SIG-M5 (cell line): ENCODE results near the gene TTF2.
"Not testable (repeated sequence)": the region's sequence is repeated elsewhere in the genome, so short reads cannot be mapped to it uniquely, and the experiment has no call there.

Source experiments
- DNase-seq: peaks from one replicate; lab custom pipeline; 2025; lab: John Stamatoyannopoulos, UW

TTF2 gene

GRCh38 chr1:117093870-117094621 is 33.9 kb downstream of the TTF2 start:
- DNase-seq, result no peak

DNA sequence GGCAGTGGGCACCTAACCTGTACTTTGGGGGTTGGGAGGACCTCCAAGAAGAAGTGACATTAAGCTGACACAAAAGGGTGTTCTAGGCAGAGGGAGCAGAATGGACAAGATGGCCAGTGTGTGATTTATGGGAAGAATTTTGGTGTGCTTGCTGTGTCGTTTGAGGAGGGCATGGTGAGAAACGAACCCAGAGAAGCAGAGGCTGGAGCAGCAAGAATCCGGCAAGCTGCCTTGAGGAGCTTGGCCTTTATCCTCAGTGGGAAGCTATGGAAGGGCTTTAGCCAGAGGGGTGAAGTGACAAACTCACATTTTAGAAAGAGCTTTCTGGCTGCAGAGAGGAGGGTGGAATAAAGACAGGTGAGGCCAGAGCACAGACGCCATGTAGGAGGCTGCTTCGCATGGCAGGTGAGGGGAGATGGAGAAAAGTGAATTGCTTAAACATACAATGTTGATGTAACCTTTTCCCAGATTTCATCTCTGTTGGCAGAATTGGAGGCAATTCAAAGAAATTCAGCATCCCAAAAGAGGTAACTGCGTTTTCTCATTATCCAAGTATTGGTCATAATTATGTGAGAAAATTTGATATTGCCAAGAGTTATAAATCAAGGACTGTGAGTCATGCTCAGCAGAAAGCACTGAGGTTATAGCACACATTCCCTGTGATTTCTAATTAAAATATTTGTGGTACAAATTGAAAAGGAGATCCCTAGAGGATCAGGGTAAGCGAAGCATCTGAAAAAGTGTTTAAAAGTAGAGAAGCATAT is 34.9 kb downstream of the TTF2 start:
- no peak for DNase-seq

- no peak for DNase-seq
Measured at GRCh38 chr1:117096951-117097408, 36.9 kb downstream of the TTF2 start.

- DNase-seq, result no peak
Measured at GRCh38 chr1:117097443-117097842, 37.3 kb downstream of the TTF2 start.

DNA sequence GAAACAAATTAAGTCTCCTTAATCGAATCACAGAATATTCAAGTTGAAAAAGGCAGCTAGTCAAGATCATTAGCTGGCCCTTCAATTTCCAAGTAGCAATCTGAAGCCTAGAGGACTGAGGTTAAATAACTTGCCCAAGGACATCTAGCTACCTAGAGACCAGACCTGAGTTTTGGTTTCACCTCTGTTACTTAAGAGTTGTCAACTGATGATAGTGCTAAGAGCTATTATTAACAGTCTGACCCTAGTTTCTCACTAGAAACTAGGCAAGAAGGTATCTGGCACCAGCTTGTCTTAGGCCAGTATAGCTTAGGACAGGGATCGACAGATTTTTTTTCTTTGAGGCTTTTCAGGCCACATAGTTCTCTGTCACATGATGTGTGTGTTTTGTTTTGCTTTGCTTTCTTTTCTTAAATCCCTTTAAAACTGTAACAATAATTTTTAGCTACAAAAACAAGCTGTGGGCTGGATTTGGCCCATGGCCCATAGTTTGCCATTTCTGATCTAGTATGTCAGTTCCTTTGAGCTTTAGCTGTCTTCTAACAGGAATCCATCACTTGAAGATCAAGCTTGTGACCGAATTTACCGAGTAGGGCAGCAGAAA is 38.3 kb downstream of the TTF2 start:
- no peak for DNase-seq

DNA sequence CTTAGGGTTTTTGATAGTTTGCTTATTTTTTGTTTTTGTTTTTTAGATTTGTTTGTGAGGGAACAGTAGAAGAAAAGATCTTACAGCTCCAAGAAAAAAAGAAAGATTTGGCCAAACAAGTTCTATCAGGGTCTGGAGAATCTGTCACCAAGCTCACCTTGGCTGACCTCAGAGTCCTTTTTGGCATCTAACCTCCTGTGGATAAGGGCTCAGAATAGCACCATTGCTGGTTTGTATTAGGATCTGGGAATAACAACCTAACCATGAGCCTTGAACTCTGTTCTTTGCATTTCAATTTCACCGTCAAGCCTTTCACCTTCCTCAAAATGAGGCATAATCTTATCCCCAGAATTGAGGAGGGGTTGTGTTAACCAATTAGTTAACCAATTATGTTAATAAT is 41.2 kb downstream of the TTF2 start:
- no peak for DNase-seq

DNA sequence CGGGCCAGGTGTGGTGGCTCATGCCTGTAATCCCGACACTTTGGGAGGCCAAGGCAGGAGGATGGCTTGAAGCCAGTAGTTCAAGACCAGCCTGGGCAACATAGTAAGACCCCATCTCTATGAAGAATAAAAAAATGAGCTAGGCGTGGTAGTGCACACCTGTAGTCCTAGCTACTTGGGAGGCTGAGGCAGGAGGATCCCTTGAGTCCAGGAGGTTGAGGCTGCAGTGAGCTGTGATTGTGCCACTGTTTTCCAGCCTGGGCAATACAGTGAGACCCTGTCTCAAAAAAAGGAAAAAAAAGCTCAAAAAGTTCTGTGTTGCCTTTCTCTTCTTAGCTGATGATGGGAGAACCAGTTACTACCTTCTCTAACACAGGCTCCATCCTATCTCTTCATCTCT is 41.7 kb downstream of the TTF2 start:
- DNase-seq, result not testable (repeated sequence)

DNA sequence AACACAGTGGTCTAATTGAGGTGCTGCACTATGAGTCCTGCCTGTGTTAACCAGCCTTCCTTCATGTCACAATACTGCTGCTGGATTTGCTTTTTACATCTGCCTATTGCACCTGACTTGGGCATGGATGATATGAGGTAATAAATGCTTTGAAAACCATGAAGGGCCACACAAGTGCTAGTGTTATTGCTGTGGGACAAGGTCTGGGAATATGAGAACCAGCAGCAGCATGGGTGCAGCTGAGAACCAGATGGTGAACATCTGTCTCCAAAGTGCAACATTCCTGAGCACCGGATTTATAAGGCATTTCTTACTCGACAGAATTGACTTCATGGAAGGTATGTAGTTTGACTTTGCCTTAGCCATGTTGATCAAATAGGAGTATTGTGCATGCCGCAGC is 44.9 kb downstream of the TTF2 start:
- no peak for DNase-seq

- no peak for DNase-seq
Measured at GRCh38 chr1:117105722-117106121, 45.6 kb downstream of the TTF2 start.

- no peak for DNase-seq
Measured at GRCh38 chr1:117106478-117106877, 46.4 kb downstream of the TTF2 start.

GRCh38 chr1:117107364-117107763 is 47.2 kb downstream of the TTF2 start:
- DNase-seq, result no peak

GRCh38 chr1:117110774-117111173 is 50.6 kb downstream of the TTF2 start:
- DNase-seq, result no peak

GRCh38 chr1:117112047-117112717 is 52.1 kb downstream of the TTF2 start:
- DNase-seq, result no peak

DNA sequence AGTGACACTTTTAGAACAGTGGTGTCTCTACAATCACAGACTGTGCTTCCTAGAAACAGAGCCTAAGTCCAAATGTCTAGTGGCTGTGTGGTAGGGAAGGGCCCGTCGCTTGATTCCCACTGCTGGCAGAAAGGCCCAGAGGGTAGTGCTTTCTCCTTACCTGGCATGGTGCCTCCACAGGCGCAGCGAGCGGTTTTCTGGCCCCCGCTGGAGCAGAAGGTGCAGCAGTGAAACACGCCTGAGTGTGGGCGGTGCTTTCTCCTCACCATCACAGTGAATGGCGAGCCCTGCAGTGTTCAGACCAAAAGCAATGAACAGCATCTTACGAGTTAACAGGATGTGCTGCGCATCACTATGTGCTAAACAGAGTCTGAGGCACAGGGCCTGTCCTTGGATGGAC is 53.1 kb downstream of the TTF2 start:
- DNase-seq, result no peak

GRCh38 chr1:117114877-117115276 is 54.8 kb downstream of the TTF2 start:
- DNase-seq, result no peak

DNA sequence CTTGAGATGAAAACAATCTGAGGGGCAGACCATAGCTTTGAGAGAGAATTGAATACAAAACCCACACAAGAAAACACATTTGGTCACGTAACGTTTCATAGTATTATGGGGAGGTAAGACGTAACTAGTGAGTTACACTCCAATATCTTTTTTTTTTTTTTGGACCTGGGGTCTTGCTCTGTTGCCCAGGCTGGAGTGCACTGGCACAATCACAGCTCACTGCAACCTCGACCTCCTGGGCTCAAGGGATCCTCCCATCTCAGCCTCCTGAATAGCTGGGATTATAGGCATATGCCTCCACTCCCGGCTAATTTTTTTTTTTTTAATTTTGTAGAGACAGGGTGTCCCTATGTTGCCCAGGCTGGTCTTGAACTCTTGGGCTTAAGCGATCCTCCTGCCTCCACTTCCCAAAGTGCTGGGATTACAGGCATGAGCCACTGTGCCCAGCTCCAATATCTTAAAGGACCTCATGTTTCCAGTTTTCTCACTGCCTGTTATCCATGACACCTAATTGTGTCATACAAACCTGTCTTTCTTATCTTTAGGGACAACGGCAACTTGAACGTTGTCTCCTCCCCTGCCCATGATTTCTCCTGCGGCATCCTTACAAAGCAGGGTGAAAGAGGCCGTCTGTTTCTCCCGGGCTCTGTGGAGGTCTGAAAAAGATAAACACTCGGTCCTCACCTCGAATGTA is 56.1 kb downstream of the TTF2 start:
- no peak for DNase-seq

DNA sequence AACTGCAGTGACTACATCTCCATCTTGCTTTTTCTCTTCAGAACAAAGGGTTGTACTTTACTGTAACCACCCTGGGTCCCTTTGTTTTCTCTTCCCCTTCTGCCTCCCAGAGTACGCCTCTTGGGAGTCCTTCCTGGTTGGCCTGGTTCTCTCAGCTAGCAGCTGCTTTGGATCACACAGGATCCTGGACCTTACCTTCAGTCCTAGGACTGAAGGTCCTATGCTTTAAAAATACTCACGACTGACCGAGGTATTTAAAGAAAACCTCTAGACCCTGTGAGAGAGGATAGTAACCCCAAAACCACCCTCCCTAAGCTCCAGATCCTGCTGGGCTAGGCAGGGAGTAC is 56.6 kb downstream of the TTF2 start:
- DNase-seq, result no peak

GRCh38 chr1:117117697-117118096 is 57.6 kb downstream of the TTF2 start:
- no peak for DNase-seq

DNA sequence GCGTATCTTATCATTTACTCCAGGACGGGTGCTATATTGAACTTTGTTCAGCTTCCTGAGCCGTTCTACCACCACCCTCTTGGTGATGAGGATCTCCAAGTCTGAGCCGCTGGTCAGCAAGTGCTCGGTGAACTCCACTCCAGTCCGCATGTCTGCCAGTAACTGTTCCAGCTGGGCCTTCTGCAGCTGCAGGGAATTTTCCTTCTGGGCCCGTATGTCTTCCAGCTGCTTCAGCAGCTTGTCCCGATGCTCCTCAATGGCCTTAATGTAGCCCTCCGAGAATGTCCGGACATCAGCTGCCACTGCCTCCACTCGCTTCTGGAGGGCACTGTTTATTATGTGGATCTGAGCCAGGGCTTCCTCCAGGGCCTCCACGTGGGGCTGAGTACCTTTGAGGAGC is 58.0 kb downstream of the TTF2 start:
- DNase-seq, result no peak

- DNase-seq, result not testable (repeated sequence)
Measured at GRCh38 chr1:117119144-117119543, 59.0 kb downstream of the TTF2 start.

GRCh38 chr1:117120774-117121588 is 60.9 kb downstream of the TTF2 start:
- no peak for DNase-seq
